C4-2B (cell line): ENCODE data around the gene CNTNAP5.
A peak's percentile ranks its signal among the peaks of the same experiment; 100 is the strongest.

Source experiments
- H3K27ac ChIP-seq: fragments of 450-650 bp; 2 replicates; pipeline ENCODE4 v1.5.1; 2017
- CTCF ChIP-seq: fragments of 450-650 bp; conservative IDR thresholded peaks from 2 replicates; pipeline ENCODE4 v1.5.1; 2017; ENCODE audit warnings: mild to moderate bottlenecking
- ZFX ChIP-seq: fragments of 450-650 bp; IDR thresholded peaks from 2 replicates; pipeline ENCODE4 v1.6.1; 2017

CNTNAP5 gene

DNA sequence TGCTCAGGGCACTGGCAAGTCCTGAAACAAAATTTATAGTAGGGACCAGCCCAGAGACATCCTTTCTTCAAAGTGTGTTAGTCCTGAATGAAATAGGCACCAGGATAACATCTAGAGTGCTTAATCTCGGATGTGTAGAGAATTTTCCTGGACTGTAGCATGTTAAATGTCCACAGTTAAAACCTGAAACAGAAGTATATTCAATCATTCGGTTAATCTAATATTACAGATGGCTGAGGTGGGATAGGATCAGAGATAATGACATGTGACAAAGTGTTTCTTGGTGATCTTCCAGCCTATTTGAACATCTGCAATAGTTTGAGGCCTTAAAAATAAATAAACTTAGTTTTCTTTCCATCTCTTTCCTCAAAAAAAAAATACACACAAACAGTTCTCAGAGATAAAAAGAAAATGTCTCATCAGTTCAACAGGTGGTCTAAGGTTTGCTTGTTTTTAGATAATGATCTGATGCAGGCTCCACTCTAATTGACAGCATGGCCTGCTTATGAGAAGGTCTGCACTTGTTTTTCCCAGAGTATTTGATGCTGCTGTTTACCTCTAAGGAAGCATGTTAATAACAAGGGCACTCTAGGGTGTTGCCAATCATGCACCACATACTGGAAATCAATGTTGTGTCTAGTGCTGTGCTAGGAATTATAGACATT is 25.9 kb downstream of the CNTNAP5 start:
- no peak for TF ChIP-seq CTCF
- no peak for TF ChIP-seq ZFX

DNA sequence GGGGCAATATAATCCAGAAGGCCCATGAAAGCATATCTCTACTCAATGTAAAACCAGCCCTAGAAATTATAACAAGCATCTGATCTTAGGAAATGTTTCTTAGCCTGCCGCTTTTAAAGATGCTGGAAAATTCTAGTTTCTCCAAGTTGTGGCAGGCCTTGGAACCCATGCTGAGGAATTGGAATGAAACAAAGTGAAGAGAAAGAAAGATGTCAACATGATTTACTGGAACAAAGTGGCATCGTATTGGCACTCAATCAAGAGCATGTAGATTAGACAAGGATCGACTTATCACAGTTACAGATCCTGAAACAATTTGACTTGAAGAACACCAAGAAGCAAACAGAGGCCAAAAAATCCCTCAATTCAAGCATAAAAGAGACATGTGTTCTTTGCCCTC is 28.7 kb downstream of the CNTNAP5 start:
- no peak overlapping the region for H3K27ac ChIP-seq
- TF ChIP-seq CTCF (no peak), ZFX (no peak)

More for the DNA sequence above, 25.9 kb downstream of the CNTNAP5 start:
- peak overlapping the region; percentile 55; the same call in 1 of the 2 replicates for H3K27ac ChIP-seq

- H3K27ac ChIP-seq, result no peak overlapping the region
- TF ChIP-seq CTCF, result no peak
- no peak for TF ChIP-seq ZFX
Observed at GRCh38 chr2:124063596-124063995, 38.5 kb downstream of the CNTNAP5 start.

GRCh38 chr2:124065636-124066035 is 40.5 kb downstream of the CNTNAP5 start:
- TF ChIP-seq CTCF, result no peak
- no peak for TF ChIP-seq ZFX
- H3K27ac ChIP-seq, result no peak overlapping the region

DNA sequence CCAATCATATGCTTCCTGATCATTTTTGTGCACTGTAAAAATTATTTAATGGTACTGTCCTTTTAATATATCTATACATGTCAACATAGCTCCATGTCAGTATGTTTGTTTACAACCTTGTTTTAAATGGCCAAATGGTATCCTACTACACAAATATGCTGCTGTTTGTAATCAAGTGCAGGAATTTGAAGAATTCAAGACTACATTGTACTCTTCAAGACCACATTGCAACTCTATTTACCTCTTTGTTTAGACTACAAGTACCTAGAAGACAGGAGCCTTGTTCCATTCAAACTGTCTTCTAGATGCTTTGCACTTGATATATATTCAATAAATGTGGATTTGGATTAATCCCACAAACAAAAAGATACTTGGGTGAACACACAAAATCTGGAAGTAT is 41.7 kb downstream of the CNTNAP5 start:
- TF ChIP-seq CTCF (no peak), ZFX (no peak)
- no peak overlapping the region for H3K27ac ChIP-seq

DNA sequence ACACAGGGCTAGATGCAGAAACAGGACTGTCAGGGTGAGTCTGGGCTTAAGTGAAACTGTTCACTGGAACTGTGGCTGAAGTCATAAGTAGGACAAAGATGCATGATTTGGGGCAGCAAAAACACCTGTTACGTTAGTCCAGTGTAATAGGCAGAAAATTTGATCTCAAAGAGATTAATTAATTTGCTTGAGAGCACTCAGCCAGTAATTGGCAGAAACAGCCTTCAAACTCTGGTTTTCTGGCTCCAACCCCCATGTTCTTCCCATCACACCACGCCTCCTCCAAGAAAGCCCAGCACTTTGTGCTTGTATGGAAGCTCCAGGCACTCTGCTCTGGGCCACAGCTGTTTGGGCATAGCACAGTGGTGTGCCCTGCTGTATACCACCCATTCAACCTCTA is 54.0 kb downstream of the CNTNAP5 start:
- TF ChIP-seq CTCF (no peak), ZFX (no peak)
- no peak overlapping the region for H3K27ac ChIP-seq

GRCh38 chr2:124080281-124081153 is 55.4 kb downstream of the CNTNAP5 start:
- TF ChIP-seq CTCF (no peak), ZFX (no peak)

More at GRCh38 chr2:124080281-124081153, 55.4 kb downstream of the CNTNAP5 start:
- no peak overlapping the region for H3K27ac ChIP-seq
